GM12875 (cell line): ENCODE data around the gene LEKR1.

Experiments
- H3K4me3 ChIP-seq: one replicate; pipeline ENCODE4 v1.5.1; 2011; ENCODE audit warnings: low read depth, low read length, control low read depth
- TF ChIP-seq, protein P1 (sequence below): IDR thresholded peaks from 2 replicates; pipeline ENCODE4 v1.5.1; 2011; ENCODE audit warnings: low read depth, mild to moderate bottlenecking, control low read depth, inconsistent platforms, low read length, moderate library complexity, borderline replicate concordance; ENCODE audit not compliant: insufficient read depth

The LEKR1 gene

GRCh38 chr3:157023226-157023625, 197.1 kb downstream of the LEKR1 start:
- TF ChIP-seq, protein P1, sequence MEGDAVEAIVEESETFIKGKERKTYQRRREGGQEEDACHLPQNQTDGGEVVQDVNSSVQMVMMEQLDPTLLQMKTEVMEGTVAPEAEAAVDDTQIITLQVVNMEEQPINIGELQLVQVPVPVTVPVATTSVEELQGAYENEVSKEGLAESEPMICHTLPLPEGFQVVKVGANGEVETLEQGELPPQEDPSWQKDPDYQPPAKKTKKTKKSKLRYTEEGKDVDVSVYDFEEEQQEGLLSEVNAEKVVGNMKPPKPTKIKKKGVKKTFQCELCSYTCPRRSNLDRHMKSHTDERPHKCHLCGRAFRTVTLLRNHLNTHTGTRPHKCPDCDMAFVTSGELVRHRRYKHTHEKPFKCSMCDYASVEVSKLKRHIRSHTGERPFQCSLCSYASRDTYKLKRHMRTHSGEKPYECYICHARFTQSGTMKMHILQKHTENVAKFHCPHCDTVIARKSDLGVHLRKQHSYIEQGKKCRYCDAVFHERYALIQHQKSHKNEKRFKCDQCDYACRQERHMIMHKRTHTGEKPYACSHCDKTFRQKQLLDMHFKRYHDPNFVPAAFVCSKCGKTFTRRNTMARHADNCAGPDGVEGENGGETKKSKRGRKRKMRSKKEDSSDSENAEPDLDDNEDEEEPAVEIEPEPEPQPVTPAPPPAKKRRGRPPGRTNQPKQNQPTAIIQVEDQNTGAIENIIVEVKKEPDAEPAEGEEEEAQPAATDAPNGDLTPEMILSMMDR = no peak
- no peak overlapping the region for H3K4me3 ChIP-seq

GRCh38 chr3:157026091-157026490, 199.9 kb downstream of the LEKR1 start:
- TF ChIP-seq, protein P1 = no peak
- no peak overlapping the region for H3K4me3 ChIP-seq

DNA sequence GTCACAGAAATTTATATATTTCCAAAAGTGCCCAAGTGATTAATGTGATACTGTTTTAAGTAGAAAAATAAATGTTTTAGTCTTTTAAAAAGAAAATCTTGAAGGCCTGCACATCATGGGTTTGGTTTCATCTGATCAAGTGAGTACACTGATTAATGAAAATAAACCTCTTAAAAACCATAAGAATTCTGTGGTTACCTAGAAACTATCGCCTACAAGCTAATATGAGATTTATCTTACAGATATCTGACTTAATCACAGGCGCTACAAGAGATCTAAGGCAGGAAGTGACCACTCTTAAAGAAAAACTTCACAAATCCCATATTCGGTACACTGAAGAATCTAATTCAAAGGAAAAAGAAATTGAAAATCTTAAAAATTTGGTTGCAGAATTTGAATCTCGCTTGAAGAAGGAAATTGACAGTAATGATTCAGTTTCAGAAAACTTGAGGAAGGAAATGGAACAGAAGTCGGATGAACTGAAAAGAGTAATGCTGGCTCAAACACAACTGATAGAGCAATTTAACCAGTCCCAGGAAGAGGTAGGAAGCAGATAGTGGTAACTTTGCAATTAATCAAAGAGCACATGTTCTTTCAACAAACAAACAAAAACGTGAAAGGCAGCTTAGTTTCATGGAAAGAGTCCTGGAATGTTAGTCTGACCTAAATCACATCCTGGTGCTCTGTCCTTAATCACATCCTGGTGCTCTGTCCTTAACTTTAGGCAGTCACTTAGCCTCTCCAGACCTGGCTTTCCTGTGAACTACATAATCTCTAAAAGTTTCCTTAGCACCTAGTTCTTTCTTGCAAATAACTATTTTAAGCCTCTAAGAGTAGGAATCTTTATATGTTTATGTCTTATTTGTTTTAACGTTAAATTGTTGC, 201.9 kb downstream of the LEKR1 start:
- TF ChIP-seq, protein P1 = no peak
- H3K4me3 ChIP-seq = no peak overlapping the region

GRCh38 chr3:157029365-157029790, 203.2 kb downstream of the LEKR1 start:
- no peak overlapping the region for H3K4me3 ChIP-seq
- TF ChIP-seq, protein P1 = no peak

GRCh38 chr3:157030712-157031111, 204.6 kb downstream of the LEKR1 start:
- TF ChIP-seq, protein P1 = no peak
- H3K4me3 ChIP-seq = no peak overlapping the region

DNA sequence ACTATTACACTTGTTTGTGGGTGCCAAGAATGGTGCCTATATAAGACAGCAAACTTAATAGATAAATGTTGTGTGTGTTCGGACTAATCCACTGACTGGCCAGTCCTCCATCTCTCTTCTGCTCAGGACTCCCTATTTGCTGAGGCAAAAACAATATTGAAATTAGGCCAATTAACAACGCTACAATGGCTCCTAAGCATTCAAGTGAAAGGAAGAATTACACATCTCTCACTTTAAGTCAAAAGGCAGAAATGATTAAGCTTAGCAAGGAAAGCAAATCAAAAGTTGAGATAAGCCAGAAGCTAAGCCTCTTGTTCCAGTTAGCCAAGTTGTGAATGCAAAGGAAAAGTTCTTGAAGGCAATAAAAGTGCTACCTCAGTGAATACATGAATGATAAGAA, 206.8 kb downstream of the LEKR1 start:
- TF ChIP-seq, protein P1 = no peak
- H3K4me3 ChIP-seq = no peak overlapping the region

- no peak overlapping the region for H3K4me3 ChIP-seq
- TF ChIP-seq, protein P1 = no peak
These were observed 214.3 kb downstream of the LEKR1 start for GRCh38 chr3:157040456-157040855.
